Activated T-cell treated with anti-CD3 and anti-CD28 coated beads, Interleukin-2, amount 50 U/mL, for 24 hours (primary cell): Measurements from ENCODE around the gene QPCT.

Source experiments
- DNase-seq: peaks from one replicate; pipeline ENCODE4 v3.0.0-alpha.2; 2020
- H3K27ac Mint-ChIP-seq: 2 replicates; pipeline ENCODE4 v1.8.0; 2020; ENCODE audit warnings: mild to moderate bottlenecking, mixed read lengths
- H3K27me3 Mint-ChIP-seq: 2 replicates; pipeline ENCODE4 v1.8.0; 2020; ENCODE audit warnings: mixed read lengths
- H3K36me3 Mint-ChIP-seq: 2 replicates; pipeline ENCODE4 v1.8.0; 2020; ENCODE audit warnings: low read depth, mixed read lengths
- H3K4me1 Mint-ChIP-seq: 2 replicates; pipeline ENCODE4 v1.8.0; 2020; ENCODE audit warnings: low read depth, mixed read lengths
- H3K4me3 Mint-ChIP-seq: 2 replicates; pipeline ENCODE4 v1.8.0; 2020; ENCODE audit warnings: mild to moderate bottlenecking, moderate library complexity, mixed read lengths
- H3K9me3 Mint-ChIP-seq: 2 replicates; pipeline ENCODE4 v1.8.0; 2020; ENCODE audit warnings: mixed read lengths

The QPCT gene

DNA sequence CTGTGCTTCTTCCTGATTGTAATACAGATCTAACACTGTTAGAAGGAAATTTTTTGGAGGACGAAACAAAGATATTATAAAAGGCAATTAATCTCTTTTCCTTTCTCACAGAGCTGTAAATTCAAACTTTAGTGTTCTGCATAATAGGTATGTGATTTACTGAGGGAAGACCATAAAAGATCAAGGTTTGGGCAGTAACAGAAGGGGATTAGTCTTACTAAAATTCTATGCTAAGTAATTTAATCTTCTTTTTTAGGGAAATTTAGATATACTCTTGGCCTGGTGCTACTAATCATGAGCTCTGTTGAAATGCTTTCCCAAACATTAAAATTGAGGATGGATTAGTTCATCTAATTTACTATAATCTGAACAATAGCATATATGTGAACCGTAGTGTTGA, 8.8 kb upstream of the QPCT start:
- Mint-ChIP-seq H3K4me1 (peaks cover 16% of the 10 kb centered on the region), H3K27ac (no peak overlapping the region), H3K9me3 (no peaks in the 10 kb centered on the region), H3K36me3 (no peaks in the 10 kb centered on the region), H3K4me3 (no peak overlapping the region), H3K27me3 (no peaks in the 10 kb centered on the region)
- no peak for DNase-seq

DNA sequence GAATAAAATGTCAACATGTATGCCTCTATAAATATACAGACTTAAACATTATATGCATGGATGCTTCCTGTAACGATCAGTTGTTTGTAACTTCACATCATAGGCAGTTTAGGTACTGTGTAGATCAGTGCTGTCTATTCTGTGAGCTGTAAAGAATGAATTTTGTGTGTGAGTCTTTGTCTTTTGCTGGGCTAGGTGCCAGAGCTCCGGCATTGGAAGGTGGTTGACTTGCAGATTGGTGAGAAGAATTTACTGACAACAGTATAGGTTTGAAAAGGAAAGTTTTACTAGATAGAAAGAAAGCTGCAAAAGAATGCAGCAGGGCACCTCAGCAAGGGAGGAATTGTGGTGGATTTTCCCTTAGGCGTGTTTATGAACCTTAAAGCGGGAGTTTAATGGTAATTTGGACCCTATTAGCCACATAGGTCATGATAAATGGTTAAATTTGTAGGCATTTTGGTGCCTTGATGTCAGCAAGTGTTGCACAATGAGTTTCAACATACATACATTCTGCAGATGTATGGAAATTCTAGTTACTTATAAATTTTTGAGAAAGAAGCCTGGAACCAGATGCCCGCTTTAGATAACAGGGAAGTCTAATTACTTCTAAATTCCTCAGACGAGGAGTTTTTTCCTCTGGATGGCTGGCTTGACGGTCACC, 6.7 kb upstream of the QPCT start:
- Mint-ChIP-seq H3K36me3 (no peaks in the 10 kb centered on the region), H3K27me3 (peaks cover under 1% of the 10 kb centered on the region), H3K9me3 (no peaks in the 10 kb centered on the region), H3K4me1 (peaks cover 24% of the 10 kb centered on the region), H3K27ac (no peak overlapping the region), H3K4me3 (no peak overlapping the region)
- DNase-seq, result no peak

DNA sequence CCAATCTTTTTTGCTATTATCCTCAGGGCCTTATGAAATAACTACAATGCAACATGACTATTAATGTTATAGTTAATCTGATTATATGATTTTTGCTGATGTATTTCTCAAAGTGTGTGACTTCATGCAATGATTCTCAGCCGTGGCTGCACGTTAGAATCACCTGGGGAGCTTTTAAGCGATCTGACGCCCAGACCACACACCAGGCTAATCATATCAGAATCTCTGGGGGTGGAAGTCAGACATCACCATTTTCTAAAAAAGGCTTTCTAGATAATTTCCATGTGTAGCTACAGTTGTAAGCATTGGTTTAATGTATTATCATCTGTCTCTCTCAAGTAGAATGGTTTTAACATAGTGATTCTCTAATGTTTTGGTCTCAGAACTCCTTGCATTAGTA, 5.5 kb upstream of the QPCT start:
- Mint-ChIP-seq H3K27ac (no peak overlapping the region), H3K9me3 (no peaks in the 10 kb centered on the region), H3K36me3 (no peaks in the 10 kb centered on the region), H3K4me1 (peaks cover 27% of the 10 kb centered on the region), H3K27me3 (peaks cover 7% of the 10 kb centered on the region), H3K4me3 (no peak overlapping the region)
- no peak for DNase-seq

DNA sequence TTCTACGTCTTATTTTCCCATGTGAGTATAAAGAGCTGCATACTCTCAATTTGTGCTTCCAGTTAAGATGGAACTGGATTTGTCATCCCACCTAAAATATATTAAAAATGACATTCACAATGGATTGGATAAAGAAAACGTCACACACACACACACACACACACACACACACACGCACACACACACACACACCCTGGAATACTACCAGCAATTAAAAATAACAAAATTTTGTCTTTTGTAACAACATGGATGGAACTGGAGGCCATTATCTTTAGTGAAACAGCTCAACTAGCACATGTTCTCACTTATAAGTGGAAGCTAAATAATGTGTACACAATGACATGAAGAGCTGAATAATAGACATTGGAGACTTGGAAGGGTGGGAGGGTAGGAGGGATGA, 3.8 kb upstream of the QPCT start:
- Mint-ChIP-seq H3K4me1 (peaks cover 38% of the 10 kb centered on the region), H3K4me3 (no peak overlapping the region), H3K36me3 (no peaks in the 10 kb centered on the region), H3K9me3 (no peaks in the 10 kb centered on the region), H3K27me3 (peaks cover 14% of the 10 kb centered on the region), H3K27ac (no peak overlapping the region)
- DNase-seq, result no peak

DNA sequence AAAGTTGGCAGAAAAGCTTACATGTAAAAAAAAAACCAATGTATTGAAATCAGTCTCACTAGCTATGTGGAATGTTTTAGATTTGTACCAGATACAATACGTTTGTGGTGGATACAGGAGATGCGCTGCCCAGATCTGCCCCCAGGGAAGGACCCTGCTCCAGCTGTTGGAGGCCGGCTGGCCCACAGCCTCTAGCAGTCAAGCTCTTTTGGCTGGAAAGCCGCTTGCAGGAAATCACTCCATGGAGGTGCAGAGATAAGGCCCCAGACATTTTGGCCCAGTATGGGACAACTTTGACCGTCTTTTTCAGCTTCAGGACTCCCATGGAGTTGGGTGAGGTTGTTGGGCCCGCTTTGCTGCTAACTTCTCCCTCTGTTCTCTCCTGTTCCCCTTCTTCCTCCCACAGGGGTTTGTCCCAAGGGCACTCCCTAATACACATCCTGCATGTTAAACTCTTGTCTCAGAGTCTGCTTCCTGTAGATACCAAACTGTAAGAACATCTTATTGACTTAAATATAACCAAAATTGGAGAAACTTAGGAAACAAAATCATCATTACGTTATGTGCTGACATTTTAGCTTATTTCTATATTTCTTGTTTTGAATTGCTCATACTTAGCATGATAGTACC, 1.7 kb upstream of the QPCT start:
- Mint-ChIP-seq H3K27me3 (peaks cover 28% of the 10 kb centered on the region), H3K4me3 (no peak overlapping the region), H3K27ac (no peak overlapping the region), H3K4me1 (peaks cover 44% of the 10 kb centered on the region), H3K36me3 (no peaks in the 10 kb centered on the region), H3K9me3 (no peaks in the 10 kb centered on the region)
- no peak for DNase-seq

DNA sequence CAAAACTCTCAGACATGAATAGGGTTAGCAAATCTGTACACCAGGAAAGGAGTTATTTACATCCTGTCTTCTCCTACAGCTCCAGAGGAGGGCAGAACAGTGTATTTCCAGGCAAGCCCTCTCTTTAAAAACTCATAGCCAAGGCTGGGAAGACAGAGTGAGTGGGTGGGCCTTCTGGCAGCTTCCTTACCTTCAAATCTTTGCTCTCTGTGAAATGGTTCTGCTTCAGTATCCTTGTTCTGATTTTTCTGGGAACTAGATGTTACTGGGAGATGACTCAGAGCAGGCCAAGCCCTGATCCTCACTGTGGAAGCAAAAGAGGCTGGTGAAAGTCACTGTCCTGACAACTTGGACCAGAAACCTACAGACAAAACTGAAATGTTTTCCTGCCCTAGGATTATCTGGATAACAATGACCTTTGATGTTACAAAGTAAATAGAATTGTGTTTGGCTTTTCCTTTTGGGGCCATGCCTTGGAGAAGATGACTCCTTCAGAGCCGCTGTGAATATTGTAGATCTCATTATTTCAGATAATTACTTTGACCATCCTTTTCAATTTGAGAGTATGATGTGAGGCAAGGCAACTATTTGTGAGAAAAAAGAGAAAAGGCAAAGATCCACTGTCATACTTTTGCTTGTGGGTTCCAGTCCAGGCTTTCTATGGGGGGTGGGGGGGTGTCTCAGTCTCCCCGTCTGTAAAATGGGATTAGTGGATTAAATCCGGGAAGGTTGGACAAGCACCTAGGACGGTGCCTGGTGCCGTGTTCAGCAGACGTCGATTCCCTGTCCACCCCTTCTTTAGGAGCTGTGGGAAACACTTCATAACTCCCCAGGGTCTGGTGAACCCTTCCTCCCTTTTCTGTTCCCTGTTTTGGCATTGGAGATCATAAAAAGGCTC, 644 bp upstream of the QPCT start:
- Mint-ChIP-seq H3K36me3 (no peaks in the 10 kb centered on the region), H3K27ac (no peak overlapping the region), H3K4me1 (peaks cover 40% of the 10 kb centered on the region), H3K4me3 (peak overlapping the region; percentile 76), H3K27me3 (peaks cover 38% of the 10 kb centered on the region), H3K9me3 (no peaks in the 10 kb centered on the region)
- DNase-seq, result no peak

DNA sequence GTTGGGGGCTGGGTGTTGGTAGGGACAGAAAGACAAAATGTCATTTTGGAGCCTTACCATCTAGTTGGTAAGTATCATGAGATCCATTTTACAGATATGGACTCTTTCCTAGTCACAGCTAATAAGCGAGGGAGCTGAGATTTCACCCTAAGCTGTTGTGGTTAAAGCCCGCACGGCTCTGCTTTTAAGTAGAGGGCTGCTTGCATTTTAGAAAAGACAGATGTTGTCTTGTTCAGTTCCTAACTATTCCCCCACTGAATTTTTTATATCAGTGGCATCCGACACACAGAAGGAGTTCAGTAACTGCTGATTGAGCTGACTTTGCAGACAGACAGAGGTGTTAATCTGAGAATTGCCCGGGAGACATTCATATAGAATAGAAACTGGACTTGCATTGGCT, 3.7 kb downstream of the QPCT start:
- Mint-ChIP-seq H3K4me3 (no peak overlapping the region), H3K9me3 (no peaks in the 10 kb centered on the region), H3K4me1 (peaks cover 22% of the 10 kb centered on the region), H3K27me3 (peaks cover 48% of the 10 kb centered on the region), H3K36me3 (no peaks in the 10 kb centered on the region), H3K27ac (no peak overlapping the region)
- no peak for DNase-seq

DNA sequence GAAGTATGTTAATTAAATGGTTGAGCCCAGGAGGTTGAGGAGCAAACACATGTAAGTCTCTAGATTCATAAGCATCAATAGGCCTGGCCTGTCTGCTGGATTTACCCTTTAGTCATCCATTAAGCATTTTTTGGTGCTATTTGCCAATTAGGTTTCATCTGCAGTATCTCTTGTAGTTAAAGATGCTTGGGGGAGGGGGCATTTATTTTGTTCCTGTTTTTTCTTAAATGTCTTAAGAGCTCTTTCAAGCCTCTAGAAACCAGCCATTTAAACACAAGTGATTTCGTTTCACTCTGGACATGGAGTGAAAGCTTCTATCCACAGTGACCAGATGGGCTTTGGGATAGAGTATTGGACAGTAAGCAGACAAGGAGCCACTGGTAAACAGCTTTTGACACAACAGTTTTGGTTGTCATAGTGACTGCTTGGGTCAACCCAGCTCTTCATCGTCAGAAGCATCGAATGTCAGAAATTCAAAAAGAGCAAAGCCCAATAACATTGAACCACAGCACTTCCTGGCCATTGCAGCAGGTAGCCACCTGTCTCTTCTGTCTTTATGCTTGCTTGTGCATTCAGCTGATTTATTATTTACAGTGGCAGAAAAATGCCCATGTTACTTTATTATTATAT, 4.9 kb downstream of the QPCT start:
- DNase-seq, result no peak
- Mint-ChIP-seq H3K4me1 (peaks cover 14% of the 10 kb centered on the region), H3K9me3 (no peaks in the 10 kb centered on the region), H3K27me3 (peaks cover 45% of the 10 kb centered on the region), H3K27ac (no peak overlapping the region), H3K4me3 (no peak overlapping the region), H3K36me3 (no peaks in the 10 kb centered on the region)

DNA sequence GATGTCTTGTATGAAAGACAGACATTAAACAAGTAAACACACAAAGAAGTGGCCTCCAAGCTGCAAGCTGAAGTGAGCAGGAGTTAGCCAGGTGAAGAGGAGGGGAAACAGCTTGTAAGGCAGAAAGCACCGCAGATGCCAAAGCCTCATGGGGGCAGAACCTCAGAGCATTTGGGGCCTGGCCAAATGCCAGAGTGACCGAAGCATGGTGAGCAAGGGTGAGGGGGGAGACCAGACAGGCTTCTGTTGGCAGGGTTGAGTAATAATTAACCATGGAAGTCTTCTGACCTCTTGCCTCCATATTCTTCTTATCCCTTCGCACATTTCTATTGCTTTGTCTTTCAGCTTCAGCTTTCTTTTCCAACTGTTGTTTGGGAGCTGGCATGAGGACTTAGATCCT, 5.6 kb downstream of the QPCT start:
- Mint-ChIP-seq H3K36me3 (no peaks in the 10 kb centered on the region), H3K27me3 (peaks cover 45% of the 10 kb centered on the region), H3K4me1 (peaks cover 11% of the 10 kb centered on the region), H3K4me3 (no peak overlapping the region), H3K9me3 (no peaks in the 10 kb centered on the region), H3K27ac (no peak overlapping the region)
- DNase-seq, result no peak

DNA sequence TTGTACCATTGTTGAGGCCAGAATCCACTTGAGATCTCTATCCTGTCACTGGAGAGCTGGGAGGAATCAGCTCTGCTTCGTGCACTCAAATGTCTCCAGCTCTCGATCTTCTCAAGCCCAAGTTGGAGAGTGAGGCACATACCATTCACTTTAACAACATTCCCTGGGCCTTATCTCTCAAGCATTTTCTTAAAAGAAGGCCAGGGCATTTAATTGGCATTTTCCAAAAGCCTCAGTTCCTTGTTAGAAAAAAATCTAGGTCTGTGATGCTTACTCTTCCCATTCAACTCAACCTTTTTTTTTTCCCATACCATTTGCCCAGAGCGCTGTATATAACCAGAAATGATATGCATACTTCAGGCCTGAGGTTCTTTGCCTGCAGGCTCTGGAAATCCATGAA, 10.1 kb downstream of the QPCT start:
- peaks cover 34% of the 10 kb centered on the region for H3K27me3 Mint-ChIP-seq
- H3K36me3 Mint-ChIP-seq, result no peaks in the 10 kb centered on the region
- H3K4me1 Mint-ChIP-seq, result no peaks in the 10 kb centered on the region
- DNase-seq, result no peak
- H3K9me3 Mint-ChIP-seq, result no peaks in the 10 kb centered on the region
- no peak overlapping the region for H3K4me3 Mint-ChIP-seq
- H3K27ac Mint-ChIP-seq, result no peak overlapping the region

DNA sequence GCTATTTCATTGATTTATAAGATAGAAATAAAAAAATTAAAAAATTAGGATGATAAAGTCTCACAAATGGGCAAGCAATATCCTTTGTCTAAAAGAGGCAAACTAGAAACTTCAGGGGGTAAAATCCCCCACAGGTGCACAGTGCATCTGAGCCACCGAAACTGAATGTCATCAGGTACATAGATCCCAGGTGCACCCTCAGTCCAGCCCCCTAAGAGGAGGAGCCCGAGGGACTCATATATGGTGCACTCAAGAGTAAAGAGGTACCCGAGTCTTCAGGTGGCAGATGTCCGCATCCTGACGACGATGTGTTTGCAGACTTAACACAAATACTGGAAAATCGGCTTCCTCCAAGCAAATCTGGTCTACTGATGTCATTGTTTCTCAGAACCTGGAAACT, 11.3 kb downstream of the QPCT start:
- Mint-ChIP-seq H3K9me3 (no peaks in the 10 kb centered on the region), H3K36me3 (no peaks in the 10 kb centered on the region), H3K4me1 (no peaks in the 10 kb centered on the region), H3K27me3 (peaks cover 41% of the 10 kb centered on the region), H3K4me3 (no peak overlapping the region), H3K27ac (no peak overlapping the region)
- DNase-seq, result no peak

DNA sequence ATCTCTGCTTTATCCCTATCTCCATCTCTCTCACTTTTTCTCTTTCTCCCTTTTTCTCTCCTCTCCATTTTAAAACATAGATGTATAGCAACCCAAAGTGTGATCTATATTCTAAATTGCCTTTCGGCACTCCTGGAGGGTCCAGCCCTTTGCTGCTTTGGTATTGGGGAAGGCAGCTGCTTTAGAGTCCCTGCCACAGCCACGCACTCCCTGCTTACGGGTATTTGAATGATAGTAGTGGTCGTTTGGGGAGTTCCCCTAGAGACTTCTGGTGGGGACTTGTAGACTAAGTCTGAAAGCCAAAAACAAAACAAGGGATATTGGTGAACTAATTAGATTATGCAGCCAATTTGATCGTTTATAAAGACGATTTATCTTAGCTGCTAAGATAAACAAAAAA, 11.9 kb downstream of the QPCT start:
- no peaks in the 10 kb centered on the region for H3K9me3 Mint-ChIP-seq
- no peaks in the 10 kb centered on the region for H3K4me1 Mint-ChIP-seq
- no peak for DNase-seq

DNA sequence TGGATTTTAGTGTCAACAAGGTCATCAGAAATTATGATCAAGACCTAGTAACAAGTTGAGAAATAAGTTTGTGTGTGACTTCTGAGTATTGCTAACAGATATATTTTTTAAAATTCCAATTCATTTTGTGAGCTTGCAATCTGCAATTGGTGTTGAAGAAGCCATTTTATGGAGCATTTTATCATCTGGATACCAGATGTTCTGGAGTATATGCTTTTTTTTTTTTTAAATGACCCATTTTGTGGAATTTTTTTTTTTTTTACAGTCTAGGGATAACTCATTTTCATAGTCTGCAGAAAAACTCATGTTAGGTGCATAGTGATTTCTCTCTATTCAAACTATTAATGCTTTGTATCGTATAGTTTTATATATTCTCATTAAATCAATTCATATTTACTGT, 12.6 kb downstream of the QPCT start:
- no peak overlapping the region for H3K4me3 Mint-ChIP-seq

More for the DNA sequence above, 11.9 kb downstream of the QPCT start:
- Mint-ChIP-seq H3K27me3 (peaks cover 45% of the 10 kb centered on the region), H3K4me3 (no peak overlapping the region), H3K27ac (no peak overlapping the region), H3K36me3 (no peaks in the 10 kb centered on the region)

DNA sequence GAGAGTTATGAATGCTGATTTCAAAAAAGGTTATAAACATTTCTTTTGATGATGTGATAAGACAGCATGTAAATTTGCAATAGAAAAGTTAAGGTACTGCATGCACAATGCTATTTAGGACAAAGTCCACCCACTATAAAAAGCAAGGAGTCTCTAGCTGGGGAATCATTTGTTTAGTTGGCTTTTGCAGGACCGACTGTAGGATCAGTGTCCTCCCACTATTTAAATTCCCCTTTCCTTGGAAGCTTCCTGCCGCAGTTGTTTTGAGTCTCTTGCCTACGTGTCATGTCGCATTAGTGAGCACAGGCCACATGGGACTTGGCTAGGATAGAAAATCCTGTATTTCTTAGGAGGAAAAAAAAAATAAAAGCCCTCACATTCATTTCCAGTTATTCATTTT, 13.1 kb downstream of the QPCT start:
- DNase-seq, result no peak
- no peaks in the 10 kb centered on the region for H3K4me1 Mint-ChIP-seq
- no peaks in the 10 kb centered on the region for H3K9me3 Mint-ChIP-seq
- H3K36me3 Mint-ChIP-seq, result no peaks in the 10 kb centered on the region
- no peak overlapping the region for H3K27ac Mint-ChIP-seq
- no peak overlapping the region for H3K4me3 Mint-ChIP-seq
- peaks cover 56% of the 10 kb centered on the region for H3K27me3 Mint-ChIP-seq

More for the DNA sequence above, 12.6 kb downstream of the QPCT start:
- Mint-ChIP-seq H3K27ac (no peak overlapping the region), H3K9me3 (no peaks in the 10 kb centered on the region), H3K27me3 (peaks cover 52% of the 10 kb centered on the region), H3K36me3 (no peaks in the 10 kb centered on the region), H3K4me1 (no peaks in the 10 kb centered on the region)
- no peak for DNase-seq
